B cell (primary cell): ENCODE results near the gene USP36.

Experiments
- CTCF ChIP-seq: fragments of 200-600 bp; IDR thresholded peaks from one replicate; pipeline ENCODE4 v1.8.0; 2022; ENCODE audit warnings: antibody characterized with exemption, mild to moderate bottlenecking
- EZH2 ChIP-seq: IDR thresholded peaks from 2 replicates; pipeline ENCODE4 v1.6.1; 2012; ENCODE audit warnings: borderline replicate concordance, low read depth, mild to moderate bottlenecking, moderate library complexity, low read length; ENCODE audit not compliant: insufficient read depth, poor library complexity, severe bottlenecking

- TF ChIP-seq CTCF (no peak), EZH2 (no peak)
Measured at GRCh38 chr17:78789663-78790181, 50.9 kb downstream of the USP36 start.
